Breast epithelium (tissue), 4 donors: Measurements from ENCODE around the gene TMC3. TPM values are rescaled to one million over a fixed set of nuclear protein-coding genes. Genes with fewer than 3 reads are reported as not detected.
A peak's percentile ranks its signal among the peaks of the same experiment; 100 is the strongest.

Experiments used
- DNase-seq, 2 donors: peaks; one replicate each; pipeline ENCODE4 v3.0.0-alpha.2; 2019; ENCODE audit warnings: low spot score in 2 of 2
- H3K27ac ChIP-seq, 2 donors: fragments of 200-600 bp; sonication (generic) in 1 of 2; one replicate each; pipeline ENCODE4 v1.5.1; 2016 to 2019; ENCODE audit warnings: mild to moderate bottlenecking in 1 of 2
- H3K27me3 ChIP-seq, 2 donors: fragments of 200-600 bp; sonication (generic) in 1 of 2; one replicate each; pipeline versions ENCODE4 v1.5.1 to v1.6.0; 2017 to 2019; ENCODE audit warnings: control low read depth in 1 of 2, mild to moderate bottlenecking in 1 of 2
- H3K36me3 ChIP-seq: fragments of 200-600 bp; one replicate; pipeline ENCODE4 v1.5.1; 2019
- H3K4me1 ChIP-seq, 2 donors: fragments of 200-600 bp; sonication (generic); one replicate each; pipeline ENCODE4 v1.5.1; 2016 to 2019; ENCODE audit warnings: control low read depth in 1 of 2
- H3K4me3 ChIP-seq, 3 donors: fragments of 200-600 bp; sonication (generic); 1 replicate in 2 of 3; 2 replicates in 1 of 3; pipeline ENCODE4 v1.5.1; 2016 to 2019; ENCODE audit warnings: mild to moderate bottlenecking in 3 of 3, moderate library complexity in 2 of 3
- H3K9me3 ChIP-seq, 2 donors: fragments of 200-600 bp; sonication (generic) in 1 of 2; one replicate each; pipeline ENCODE4 v1.5.1; 2016 to 2019; ENCODE audit warnings: control low read depth in 1 of 2
- CTCF ChIP-seq, 3 donors: fragments of 450-650 bp; IDR thresholded peaks; one replicate each; pipeline ENCODE4 v1.5.1; 2016 to 2017; ENCODE audit warnings: antibody characterized with exemption in 3 of 3, mild to moderate bottlenecking in 3 of 3, moderate library complexity in 3 of 3
- POLR2A ChIP-seq: fragments of 450-650 bp; IDR thresholded peaks from one replicate; pipeline ENCODE4 v1.6.1; 2016; ENCODE audit warnings: antibody characterized with exemption, mild to moderate bottlenecking, moderate library complexity
- POLR2AphosphoS5 ChIP-seq, 3 donors: sonication (generic); formaldehyde crosslinking; IDR thresholded peaks; one replicate each; pipeline ENCODE4 v1.6.1; 2017; ENCODE audit warnings: antibody characterized with exemption in 3 of 3
- intact Hi-C: fragments of 100-400 bp; cut with DNase I; formaldehyde crosslinking; loops from one replicate; pipeline ENCODE4 v1.15.1; 2023; ENCODE audit warnings: low total_unique reads
- total RNA-seq, 3 donors: library from RNA; depleted of rRNA; stranded (reverse); fragments of >200 nt; gene quantifications; one replicate each; pipeline ENCODE4 v1.1.0, GENCODE V29; 2016

Gene TMC3
- total RNA-seq, 3 donors from 2014 or later, result 0.15 to 1.6 TPM; not detected in 1

- Histone ChIP-seq H3K9me3 (no peaks in the 10 kb centered on the region), H3K4me1 (peaks cover 0 to 7% of the 10 kb centered on the region in 2 donors), H3K27me3 (no peaks in the 10 kb centered on the region), H3K27ac (peak overlapping the region; percentile 72 to 83), H3K4me3 (no peak overlapping the region), H3K36me3 (no peaks in the 10 kb centered on the region)
- intact Hi-C loops, result no loop called here
- DNase-seq, result no peak
- TF ChIP-seq POLR2A (no peak), CTCF (IDR thresholded peaks at IDR 0.05) (no peak), POLR2AphosphoS5 (IDR thresholded peaks at IDR 0.05) (no peak)
Measured at GRCh38 chr15:81311752-81312464, 62.1 kb downstream of the TMC3 start.

GRCh38 chr15:81310480-81310879 lies 63.5 kb downstream of the TMC3 start:
- Histone ChIP-seq H3K4me1 (peaks cover 0 to 7% of the 10 kb centered on the region in 2 donors), H3K27ac (peak overlapping the region in 1 of 2 donors; percentile 61), H3K4me3 (no peak overlapping the region), H3K36me3 (no peaks in the 10 kb centered on the region), H3K9me3 (no peaks in the 10 kb centered on the region), H3K27me3 (no peaks in the 10 kb centered on the region)
- TF ChIP-seq POLR2AphosphoS5 (IDR thresholded peaks at IDR 0.05) (no peak), POLR2A (no peak)
- intact Hi-C loops, result no loop called here
- DNase-seq, result no peak

- no peak for DNase-seq
- no peak for TF ChIP-seq CTCF (IDR thresholded peaks at IDR 0.05)
- no peak for TF ChIP-seq POLR2AphosphoS5 (IDR thresholded peaks at IDR 0.05)
- no peak for TF ChIP-seq POLR2A
- H3K27me3 ChIP-seq, result no peaks in the 10 kb centered on the region
- H3K4me1 ChIP-seq, result peaks cover 0 to 7% of the 10 kb centered on the region in 2 donors
- H3K4me3 ChIP-seq, result no peak overlapping the region
- intact Hi-C loops, result no loop called here
- no peaks in the 10 kb centered on the region for H3K36me3 ChIP-seq
- no peaks in the 10 kb centered on the region for H3K9me3 ChIP-seq
- H3K27ac ChIP-seq, result no peak overlapping the region
Measured at GRCh38 chr15:81309647-81310450, 64.2 kb downstream of the TMC3 start.

- TF ChIP-seq POLR2A (no peak), POLR2AphosphoS5 (IDR thresholded peaks at IDR 0.05) (no peak), CTCF (IDR thresholded peaks at IDR 0.05) (no peak)
- Histone ChIP-seq H3K9me3 (no peaks in the 10 kb centered on the region), H3K27me3 (no peaks in the 10 kb centered on the region), H3K36me3 (no peaks in the 10 kb centered on the region), H3K4me1 (peaks cover 0 to 11% of the 10 kb centered on the region in 2 donors), H3K4me3 (no peak overlapping the region), H3K27ac (no peak overlapping the region)
- intact Hi-C loops, result no loop called here
- no peak for DNase-seq
Measured at GRCh38 chr15:81308260-81308659, 65.8 kb downstream of the TMC3 start.

- TF ChIP-seq CTCF (IDR thresholded peaks at IDR 0.05) (no peak), POLR2AphosphoS5 (IDR thresholded peaks at IDR 0.05) (no peak), POLR2A (no peak)
- no peaks in the 10 kb centered on the region for H3K9me3 ChIP-seq
- no peaks in the 10 kb centered on the region for H3K27me3 ChIP-seq
- intact Hi-C loops, result no loop called here
- H3K36me3 ChIP-seq, result no peaks in the 10 kb centered on the region
- peaks cover 0 to 4% of the 10 kb centered on the region in 2 donors for H3K4me1 ChIP-seq
- H3K27ac ChIP-seq, result peak overlapping the region in 1 of 2 donors; percentile 13
- no peak for DNase-seq
- no peak overlapping the region for H3K4me3 ChIP-seq
Measured at GRCh38 chr15:81304226-81304625, 69.8 kb downstream of the TMC3 start.
